Measurements from ENCODE around the gene CCNH. TPM values are rescaled to one million over a fixed set of nuclear protein-coding genes. Genes with fewer than 3 reads are reported as not detected.

CCNH gene
- 125 and 220 TPM in 2 replicates for total RNA-seq (2014; rRNA removed; shearing (Covaris generic))

- peak; percentile 99 for DNase-seq (ENCODE audit: low read depth)
These were observed at the start of gene CCNH for GRCh38 chr5:87412630-87413342. CCNH (minus strand) TSS chr5:87412930; CDS start chr5:87412794, 136 bp downstream.

DNA sequence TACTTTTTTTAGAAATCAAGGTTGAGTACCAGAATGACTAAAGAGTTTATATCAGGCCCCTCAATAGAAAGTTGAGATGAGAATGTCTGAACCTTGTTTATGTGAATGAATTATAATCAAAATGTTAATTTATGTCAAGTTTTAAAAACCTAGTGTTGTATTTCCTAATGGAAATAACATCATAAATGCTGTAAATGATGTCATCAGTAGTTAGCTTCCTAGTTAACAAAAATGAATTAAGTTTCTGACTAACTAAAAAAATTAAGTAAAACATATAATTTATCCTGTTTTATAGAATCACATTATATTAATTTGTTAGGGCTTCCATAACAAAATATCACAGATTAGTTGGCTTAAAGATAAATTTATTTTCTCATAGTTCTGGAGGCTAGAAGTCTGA lies 45.0 kb upstream of the CCNH start:
- DNase-seq (ENCODE audit: low read depth) = no peak

DNA sequence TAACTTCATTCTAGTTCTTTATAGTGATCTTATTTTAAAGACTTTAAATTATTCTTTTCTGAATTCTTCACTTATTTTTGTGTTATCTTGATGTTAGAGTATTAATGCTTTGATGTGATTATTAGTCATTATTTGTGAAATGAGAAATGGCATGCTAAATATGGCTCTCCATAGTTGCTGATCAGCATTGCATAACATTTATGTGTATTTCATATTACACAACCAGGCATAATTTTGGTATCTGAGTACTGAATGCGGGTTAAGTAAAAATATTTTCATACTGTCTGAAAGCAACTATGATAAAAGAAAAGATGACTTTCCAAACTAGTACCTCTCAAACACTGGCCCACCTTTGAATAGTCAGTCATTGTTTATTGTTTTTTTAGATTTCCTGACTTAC lies 41.1 kb upstream of the CCNH start:
- DNase-seq (ENCODE audit: low read depth) = no peak

DNA sequence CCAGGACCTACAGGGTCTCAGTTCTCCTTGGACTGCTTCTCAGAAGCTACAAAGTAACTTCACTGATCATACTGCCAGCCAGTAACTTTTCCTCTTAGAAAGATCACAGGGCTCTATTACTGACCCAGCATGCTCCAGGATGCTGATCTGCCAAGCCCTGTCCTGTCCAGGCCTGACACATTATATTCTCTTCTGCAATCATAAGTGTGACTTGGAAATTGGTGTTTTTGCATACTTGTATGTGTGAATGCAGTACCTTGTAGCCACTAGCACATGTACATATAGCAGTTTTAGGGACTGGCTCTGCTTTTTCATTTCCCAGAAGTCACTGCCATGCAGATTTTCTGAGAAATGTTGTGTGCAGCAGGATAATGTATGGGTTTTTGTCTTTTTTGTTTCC lies 40.1 kb upstream of the CCNH start:
- no peak for DNase-seq (ENCODE audit: low read depth)

GRCh38 chr5:87442419-87442818 lies 29.7 kb upstream of the CCNH start:
- no peak for DNase-seq (ENCODE audit: low read depth)

- no peak for DNase-seq (ENCODE audit: low read depth)
These were observed 25.5 kb upstream of the CCNH start for GRCh38 chr5:87438231-87438630.

DNA sequence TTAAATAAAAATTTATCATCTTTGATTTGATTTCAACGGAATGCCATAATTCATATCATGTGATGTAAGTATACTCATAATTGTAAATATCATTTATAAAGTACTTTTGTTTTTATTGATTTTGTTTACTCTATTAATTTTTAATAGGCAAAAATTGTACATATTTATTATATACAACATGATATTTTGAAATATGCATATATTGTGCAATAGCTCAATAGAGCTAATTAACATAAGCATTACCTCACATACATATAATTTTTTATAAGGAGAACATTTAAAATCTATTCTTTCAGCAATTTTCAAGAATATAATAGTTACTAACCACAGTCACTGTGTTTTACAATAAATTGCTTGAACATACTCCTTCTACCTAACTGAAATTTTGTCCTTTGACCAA lies 25.0 kb upstream of the CCNH start:
- no peak for DNase-seq (ENCODE audit: low read depth)

GRCh38 chr5:87435144-87435694 lies 22.5 kb upstream of the CCNH start:
- no peak for DNase-seq (ENCODE audit: low read depth)

DNA sequence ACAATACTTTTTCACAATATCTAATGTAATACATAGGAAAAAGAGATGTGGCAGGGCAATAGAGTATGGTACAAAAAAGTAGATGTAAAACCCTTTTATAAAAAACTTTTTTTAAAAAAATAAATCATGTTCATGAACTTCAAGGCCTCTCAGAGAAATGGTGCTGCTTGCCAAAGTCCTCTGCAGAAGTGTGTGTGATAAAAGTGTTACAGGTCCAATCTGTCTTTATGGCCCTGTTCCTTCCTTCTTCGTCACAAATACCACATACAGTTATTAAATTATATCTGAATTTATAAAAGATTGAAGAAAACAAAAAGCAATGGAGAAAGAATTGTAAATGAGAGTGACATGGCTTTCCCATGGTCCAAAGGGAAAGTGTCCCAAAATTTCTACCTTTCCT lies 21.7 kb upstream of the CCNH start:
- no peak for DNase-seq (ENCODE audit: low read depth)

- no peak for DNase-seq (ENCODE audit: low read depth)
These were observed 21.2 kb upstream of the CCNH start for GRCh38 chr5:87433945-87434344.

DNA sequence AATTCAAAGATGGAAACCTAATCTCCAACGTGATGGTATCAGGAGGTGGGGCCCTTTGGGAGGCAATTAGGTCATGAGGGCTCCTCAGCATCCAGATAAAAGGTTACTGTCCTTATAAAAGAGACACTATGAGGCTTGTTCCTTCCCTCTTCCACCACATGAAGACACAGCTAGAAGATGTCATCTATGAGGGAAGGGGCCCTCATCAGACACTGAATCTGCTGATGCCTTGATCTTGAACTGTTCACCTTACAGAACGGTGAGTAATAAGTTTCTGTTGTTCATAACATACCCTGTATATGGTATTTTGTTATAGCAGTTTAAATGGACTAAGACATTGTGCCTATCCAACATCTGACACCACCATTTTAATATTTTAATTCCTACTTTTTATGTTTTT lies 19.7 kb upstream of the CCNH start:
- no peak for DNase-seq (ENCODE audit: low read depth)

- DNase-seq (ENCODE audit: low read depth) = no peak
These were observed 18.2 kb upstream of the CCNH start for GRCh38 chr5:87430863-87431457.

DNA sequence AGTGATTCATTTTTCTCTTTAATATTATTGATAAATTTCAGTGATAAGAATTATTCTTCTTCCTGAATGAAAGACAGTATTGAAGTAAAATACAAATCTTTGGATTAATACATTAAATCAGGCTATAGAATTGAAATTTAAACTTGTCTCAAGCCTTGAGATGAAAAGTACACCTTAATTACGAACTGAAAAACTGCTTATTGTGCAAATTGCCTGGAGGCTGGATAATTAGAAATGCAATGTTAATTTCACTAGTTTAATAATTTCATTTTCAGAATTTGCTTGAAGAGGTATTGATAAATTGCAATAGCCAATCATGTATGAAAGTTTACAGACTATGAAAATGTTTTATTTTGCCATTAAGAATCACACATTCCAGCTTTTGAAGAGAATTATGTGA lies 11.0 kb upstream of the CCNH start:
- DNase-seq (ENCODE audit: low read depth) = no peak

- no peak for DNase-seq (ENCODE audit: low read depth)
These were observed 8.6 kb upstream of the CCNH start for GRCh38 chr5:87421307-87421706.

DNA sequence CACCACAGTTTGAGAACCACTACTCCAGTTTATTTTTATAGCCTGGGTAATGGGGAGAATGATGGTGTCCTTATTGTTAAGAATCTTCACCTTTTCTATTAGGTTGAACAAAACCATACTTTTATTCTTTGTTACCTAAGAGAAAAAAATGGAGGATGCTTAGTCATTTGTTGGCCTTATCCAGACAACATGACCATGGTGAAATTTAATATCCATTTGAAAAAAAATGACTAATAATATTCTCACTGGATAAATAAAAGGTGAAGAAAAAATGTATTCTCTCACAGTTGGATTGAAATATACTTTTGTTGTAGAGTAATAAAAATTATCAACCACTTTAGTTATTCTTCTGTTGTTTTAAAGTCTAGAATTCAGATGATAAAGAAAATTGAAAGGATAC lies 5.8 kb upstream of the CCNH start:
- DNase-seq (ENCODE audit: low read depth) = no peak

DNA sequence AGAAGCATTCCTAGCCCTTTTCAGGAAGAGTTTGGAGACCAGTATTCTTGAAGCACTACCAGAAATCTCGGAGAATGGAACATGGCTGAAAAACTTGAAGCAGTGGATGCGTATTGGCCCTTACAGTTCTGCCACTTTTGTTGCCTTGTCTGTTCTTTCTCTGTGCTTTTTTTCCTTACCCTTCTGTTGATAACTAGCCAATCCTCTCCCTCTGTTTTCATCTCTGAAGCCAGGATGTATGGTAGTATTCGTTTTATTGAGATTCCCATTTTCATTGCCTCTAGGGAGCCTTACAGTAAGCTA lies 564 bp upstream of the CCNH start:
- DNase-seq (ENCODE audit: low read depth) = peak; percentile 12

DNA sequence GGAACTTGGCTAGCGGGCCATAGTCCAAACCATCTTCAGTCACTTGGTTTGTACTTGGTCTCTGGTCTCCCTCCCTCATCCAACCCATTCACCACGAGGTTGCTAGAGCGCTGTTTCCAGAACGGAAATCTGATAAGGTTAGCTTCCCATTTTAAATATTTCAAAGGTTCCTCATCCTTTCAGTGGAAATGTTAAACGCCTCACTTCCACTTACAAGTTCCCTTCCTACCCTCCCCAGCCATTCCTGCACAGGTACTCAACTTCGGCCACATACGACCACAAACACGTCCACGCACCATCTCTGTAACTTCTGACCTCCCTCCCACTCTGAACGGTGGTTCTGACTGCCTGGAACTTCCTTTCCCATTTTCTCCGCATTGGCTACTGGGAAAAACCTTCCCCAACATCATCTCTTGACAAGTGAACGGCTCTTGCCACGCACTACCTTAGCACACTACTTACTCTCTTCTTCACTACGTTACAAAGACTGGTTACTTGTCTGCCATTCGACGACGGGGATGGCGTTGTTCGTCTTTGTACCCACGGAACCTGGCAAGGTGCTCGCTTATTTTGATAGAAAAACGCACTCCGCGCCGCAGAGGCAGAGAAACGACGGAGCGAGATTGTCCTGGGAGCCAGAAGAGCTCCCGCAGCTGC lies 629 bp downstream of the CCNH start:
- peak; percentile 41 for DNase-seq (ENCODE audit: low read depth)

GRCh38 chr5:87411586-87411972 lies 1.2 kb downstream of the CCNH start:
- no peak for DNase-seq (ENCODE audit: low read depth)

DNA sequence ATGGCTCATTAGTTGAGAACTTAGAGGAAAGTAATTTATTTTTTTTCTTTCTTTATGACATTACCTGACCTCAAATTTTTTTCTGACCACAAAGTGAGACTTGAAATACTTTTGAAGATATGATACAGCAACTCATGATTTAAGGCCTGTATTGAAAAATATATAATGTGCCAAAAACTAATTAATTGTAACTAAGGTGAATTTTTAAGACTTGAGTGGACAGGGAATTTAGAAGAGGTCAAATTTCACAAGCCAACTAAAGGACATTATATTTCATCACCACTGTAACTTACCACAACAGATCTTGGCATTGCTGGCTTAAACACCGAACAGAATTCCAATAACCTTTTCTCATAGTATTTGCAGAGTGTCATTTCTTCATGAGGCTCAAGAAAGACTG lies 1.8 kb downstream of the CCNH start:
- no peak for DNase-seq (ENCODE audit: low read depth)

DNA sequence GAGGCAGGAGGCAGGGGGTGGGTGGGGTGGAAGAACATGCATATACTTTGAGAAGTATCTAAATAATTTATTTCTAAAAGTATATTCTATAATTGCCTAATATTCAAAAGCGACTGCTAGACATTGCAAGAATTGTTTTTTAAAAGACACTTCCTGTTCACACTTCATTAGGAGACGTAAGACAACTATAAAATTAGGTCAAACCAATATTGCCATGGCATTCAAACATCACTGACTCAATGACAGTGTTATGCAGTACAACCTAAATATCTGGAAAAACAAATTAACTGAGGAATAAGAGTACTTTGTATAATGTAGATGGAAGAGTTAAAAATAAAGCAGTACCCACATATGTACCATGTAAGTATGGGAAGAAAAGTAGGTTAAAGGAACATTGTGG lies 4.5 kb downstream of the CCNH start:
- DNase-seq (ENCODE audit: low read depth) = no peak

DNA sequence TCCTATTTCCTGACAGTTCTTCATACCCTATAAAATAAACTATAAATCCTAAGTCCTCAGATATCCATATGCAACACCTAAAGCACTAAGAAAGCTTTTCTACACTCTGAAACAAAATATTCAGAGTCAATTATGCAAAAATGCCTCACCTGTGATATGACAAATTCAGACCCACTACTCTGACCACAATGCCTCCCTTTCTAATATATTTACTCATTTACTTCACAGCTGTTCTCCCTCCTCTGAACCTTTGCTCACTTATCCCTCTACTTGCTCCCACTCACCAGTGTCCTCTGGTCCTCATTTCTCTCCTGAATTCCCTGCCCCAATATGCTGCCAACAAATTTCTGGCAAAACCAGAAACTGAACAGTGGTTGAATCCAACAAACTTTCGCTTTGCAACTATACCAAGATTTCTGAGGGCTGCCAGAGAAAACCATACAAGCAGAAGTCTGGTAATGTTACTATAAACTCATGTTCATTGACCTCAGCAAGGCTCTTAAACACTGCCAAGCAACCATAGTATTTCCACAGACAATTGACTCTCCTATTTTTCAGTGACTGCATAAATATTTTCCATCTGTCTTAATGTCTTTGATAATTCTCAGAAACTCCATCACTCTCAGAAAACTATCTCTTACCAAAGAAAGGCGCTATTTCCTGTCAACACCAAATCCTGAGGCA lies 7.1 kb downstream of the CCNH start:
- DNase-seq (ENCODE audit: low read depth) = no peak

DNA sequence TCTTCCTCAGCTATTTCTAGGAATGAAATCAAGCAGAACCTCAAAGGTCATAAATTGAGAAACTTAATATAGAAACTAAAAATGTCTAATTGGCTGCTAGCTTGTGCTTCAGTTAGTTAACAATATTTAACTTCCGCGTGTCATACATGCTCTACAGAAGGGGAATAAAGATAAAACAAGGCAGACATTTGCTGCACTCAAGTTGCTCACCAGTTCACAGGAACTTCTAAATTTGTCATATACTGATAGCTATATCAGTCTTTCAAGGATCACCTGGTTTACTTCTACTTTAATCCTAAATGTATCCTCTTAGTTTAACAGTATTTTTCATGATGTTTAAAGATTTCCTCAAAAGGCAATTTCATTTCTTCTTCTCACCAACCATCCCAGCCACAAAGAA lies 8.4 kb downstream of the CCNH start:
- no peak for DNase-seq (ENCODE audit: low read depth)

DNA sequence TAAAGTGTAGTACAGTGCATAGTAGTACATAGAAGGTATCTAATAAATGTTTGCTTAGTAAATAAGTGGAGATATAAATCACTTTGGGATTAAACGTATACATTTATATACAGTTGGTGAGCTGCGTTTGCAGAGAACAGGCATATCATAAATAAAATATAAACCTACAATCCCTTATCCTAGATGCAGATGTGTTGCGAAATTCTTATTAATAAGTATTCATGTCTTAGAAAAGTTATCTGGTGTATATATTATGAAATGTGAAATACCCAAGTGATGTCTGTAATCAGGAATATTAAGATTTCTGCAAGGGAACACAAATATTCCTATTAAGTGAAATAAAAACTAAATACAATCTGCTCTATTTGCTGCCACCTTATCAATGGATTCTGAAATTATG lies 8.8 kb downstream of the CCNH start:
- no peak for DNase-seq (ENCODE audit: low read depth)
